HCT116 (cell line): Measurements from ENCODE around the gene TMEM258. TPM values are rescaled to one million over a fixed set of nuclear protein-coding genes. Genes with fewer than 3 reads are reported as not detected.

Experiments used
- ATAC-seq: fragments of 200-7000 bp; cut with Tn5 transposase; 2 replicates; pipeline ENCODE4 v1.9.1; 2020; ENCODE audit warnings: mild to moderate bottlenecking, moderate library complexity
- BruUV-seq: library from RNA; stranded (reverse); fragments of 400-500 nt; replicated peaks from 2 replicates; lab custom pipeline; 2021; lab: Mats Ljungman, UMichigan
- CTCF ChIA-PET: fragments of 300-600 bp; sonication (Branson Sonifier 250); formaldehyde crosslinking; loops from one replicate; lab custom pipeline; 2021; ENCODE audit warnings: antibody characterized with exemption; lab: Charles Lee
- POLR2A ChIA-PET: fragments of 300-600, 350-600 bp; sonication (Branson Sonifier 250); formaldehyde crosslinking; loops from one replicate; lab custom pipeline; 2021; ENCODE audit warnings: antibody characterized with exemption; lab: Charles Lee
- RAD21 ChIA-PET, 2 experiments: fragments of 300-600 bp; sonication (Branson Sonifier 250); formaldehyde crosslinking; loops; one replicate each; lab custom pipeline; 2023; ENCODE audit warnings: low total read pairs in 2 of 2; ENCODE audit not compliant: uncharacterized antibody in 2 of 2, unreplicated experiment in 2 of 2, low non-redundant PET in 1 of 2; lab: Charles Lee
- DNase-seq: peaks from one replicate; pipeline ENCODE4 v3.0.0-alpha.2; 2010; ENCODE audit warnings: low read depth, low spot score
- H2AFZ ChIP-seq: fragments of 200-600 bp; shearing (Covaris generic), sonication (generic); 2 replicates; pipeline ENCODE4 v1.6.1; 2017; ENCODE audit warnings: low read depth, mixed run types, mixed read lengths, antibody characterized with exemption, low read length; ENCODE audit not compliant: poor library complexity, severe bottlenecking
- H3K27ac ChIP-seq: 2 replicates; pipeline ENCODE4 v1.5.1; 2012; ENCODE audit warnings: low read depth, low read length
- H3K27me3 ChIP-seq: fragments of 200-600 bp; sonication (generic); 2 replicates; pipeline ENCODE4 v1.6.1; 2016; ENCODE audit warnings: mixed run types, low read length, mixed read lengths; ENCODE audit not compliant: insufficient read depth
- H3K36me3 ChIP-seq, 2 experiments: fragments of 200-500 bp in 1 of 2; fragments of 200-600 bp in 1 of 2; sonication (Bioruptor generic) in 1 of 2; sonication (generic) in 1 of 2; 2 replicates each; pipeline versions ENCODE4 v1.5.1 to v1.6.1; 2014 to 2016; ENCODE audit warnings: low read length in 2 of 2, inconsistent platforms in 1 of 2, mixed read lengths in 1 of 2, mixed run types in 1 of 2; ENCODE audit not compliant: insufficient read depth in 2 of 2, control insufficient read depth in 1 of 2
- H3K4me1 ChIP-seq, 2 experiments: fragments of 200-600 bp in 1 of 2; sonication (generic) in 1 of 2; 2 replicates each; pipeline versions ENCODE4 v1.5.1 to v1.6.1; 2012 to 2017; ENCODE audit warnings: low read length in 2 of 2, inconsistent platforms in 1 of 2, mild to moderate bottlenecking in 1 of 2, mixed read lengths in 1 of 2, mixed run types in 1 of 2, moderate library complexity in 1 of 2; ENCODE audit not compliant: insufficient read depth in 2 of 2, control insufficient read depth in 1 of 2
- H3K4me2 ChIP-seq: fragments of 200-600 bp; sonication (generic); 2 replicates; pipeline ENCODE4 v1.6.1; 2017; ENCODE audit warnings: mixed run types, low read length, mixed read lengths
- H3K4me3 ChIP-seq, 2 experiments: fragments of 200-600 bp in 1 of 2; sonication (generic) in 1 of 2; replicated peaks in 1 of 2; 2 replicates each; pipeline ENCODE4 v1.5.1; 2011 to 2016; ENCODE audit warnings: low read length in 2 of 2, control low read depth in 1 of 2, low read depth in 1 of 2, mild to moderate bottlenecking in 1 of 2, mixed read lengths in 1 of 2, mixed run types in 1 of 2
- H3K79me2 ChIP-seq: fragments of 200-600 bp; sonication (generic); 2 replicates; pipeline ENCODE4 v1.6.1; 2017; ENCODE audit warnings: mild to moderate bottlenecking, mixed run types, low read length, moderate library complexity, mixed read lengths; ENCODE audit not compliant: insufficient read depth
- H3K9ac ChIP-seq: fragments of 200-600 bp; sonication (generic); 2 replicates; pipeline ENCODE4 v1.6.1; 2016; ENCODE audit warnings: low read length, mixed read lengths
- H3K9me2 ChIP-seq: fragments of 200-600 bp; sonication (generic), shearing (Covaris generic); 2 replicates; pipeline ENCODE4 v1.6.1; 2017; ENCODE audit warnings: mixed run types, mild to moderate bottlenecking, moderate library complexity; ENCODE audit not compliant: insufficient read depth
- H3K9me3 ChIP-seq, 2 experiments: fragments of 200-500 bp in 1 of 2; fragments of 200-600 bp in 1 of 2; sonication (Bioruptor generic) in 1 of 2; sonication (generic) in 1 of 2; 2 replicates each; pipeline ENCODE4 v1.6.1; 2014 to 2017; ENCODE audit warnings: low read length in 2 of 2, mixed read lengths in 2 of 2, inconsistent platforms in 1 of 2, low read depth in 1 of 2, mild to moderate bottlenecking in 1 of 2, mixed run types in 1 of 2, moderate library complexity in 1 of 2; ENCODE audit not compliant: control insufficient read depth in 1 of 2, insufficient read depth in 1 of 2
- H4K20me1 ChIP-seq: fragments of 200-600 bp; sonication (generic), shearing (Covaris generic); 2 replicates; pipeline ENCODE4 v1.6.1; 2017; ENCODE audit warnings: mixed run types, mild to moderate bottlenecking, moderate library complexity; ENCODE audit not compliant: insufficient read depth
- EGR1 ChIP-seq: IDR thresholded peaks from 2 replicates; pipeline ENCODE4 v1.6.1; 2012; ENCODE audit warnings: low read depth
- EZH2 ChIP-seq: fragments of 200-600 bp; sonication (generic); IDR thresholded peaks from 2 replicates; pipeline ENCODE4 v1.6.1; 2017; ENCODE audit warnings: antibody characterized with exemption, mixed run types
- JUND ChIP-seq: IDR thresholded peaks from 2 replicates; pipeline ENCODE4 v1.6.1; 2012
- intact Hi-C: fragments of 100-400 bp; cut with micrococcal nuclease; formaldehyde crosslinking; loops from 2 replicates; pipeline ENCODE4 v1.10.0; 2022
- total RNA-seq: library from RNA; stranded (reverse); gene quantifications from one replicate; pipeline ENCODE4 v1.2.1, GENCODE V29; 2021; ENCODE audit not compliant: unreplicated experiment

Gene TMEM258
- total RNA-seq, 1 experiment from 2014 or later, result 160 TPM

DNA sequence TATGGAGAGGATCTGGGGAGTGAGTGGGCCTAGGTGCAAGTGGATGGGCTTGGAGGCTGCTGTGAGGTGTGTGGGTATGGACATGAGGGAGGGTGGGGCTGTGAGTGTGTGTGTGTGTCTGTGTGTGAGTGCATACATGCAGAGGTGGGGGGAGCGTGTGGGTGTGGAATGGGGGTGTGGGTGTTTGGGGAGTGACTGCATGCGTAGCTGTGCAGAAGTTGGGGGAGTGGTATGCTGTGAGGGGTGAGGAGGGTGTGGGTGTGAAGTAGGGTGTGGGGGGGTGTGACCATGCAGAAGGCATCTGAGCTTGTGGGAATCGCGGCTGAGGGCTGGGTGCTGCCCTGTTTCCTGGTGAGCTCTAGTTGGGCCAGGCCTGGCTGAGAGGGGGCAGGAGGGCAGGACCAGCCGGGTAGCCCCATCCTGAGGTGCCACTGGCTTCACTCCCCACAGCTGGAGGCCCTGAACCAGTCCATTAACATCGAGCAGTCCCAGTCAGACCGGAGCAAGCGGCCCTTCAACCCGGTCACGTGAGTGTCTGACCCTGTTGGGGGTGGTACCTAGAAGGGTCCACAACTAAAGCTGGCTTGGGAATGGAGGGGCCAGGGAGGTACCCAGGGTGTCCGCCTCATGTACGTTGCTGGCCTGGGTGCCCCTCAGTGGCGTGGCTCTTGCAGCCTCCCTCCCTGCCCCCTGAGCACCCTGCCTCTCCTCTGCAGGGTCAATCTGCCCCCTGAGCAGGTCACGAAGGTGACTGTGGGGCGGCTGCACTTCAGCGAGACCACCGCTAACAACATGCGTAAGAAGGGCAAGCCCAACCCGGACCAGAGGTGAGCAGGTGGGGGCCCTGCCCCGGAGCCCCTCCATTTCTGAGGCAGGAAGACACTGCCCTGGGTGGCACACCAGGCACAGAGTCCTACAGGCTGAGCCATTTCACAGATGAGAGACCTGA is 16.5 kb downstream of the TMEM258 start:
- no peak overlapping the region for H2AFZ ChIP-seq
- no peak overlapping the region for H3K4me3 ChIP-seq
- H3K27me3 ChIP-seq, result no peaks in the 10 kb centered on the region
- H3K27ac ChIP-seq, result no peak overlapping the region
- H3K36me3 ChIP-seq, result peaks cover 3 to 7% of the 10 kb centered on the region in 2 experiments; a peak in 1 of 4 replicates
- intact Hi-C loops, result loop anchor here (1.0 kb wide), 2 partner anchors 24 to 29 kb away; partner anchors contain the start of gene MYRF
- peak; percentile 15; the same call in 1 of the 2 replicates for ATAC-seq
- no TSS peak for BruUV-seq
- H4K20me1 ChIP-seq, result no peaks in the 10 kb centered on the region
- H3K9ac ChIP-seq, result no peak overlapping the region
- H3K9me2 ChIP-seq, result no peaks in the 10 kb centered on the region
- DNase-seq, result no peak
- CTCF ChIA-PET, result interaction anchor here (1.3 to 1.4 kb wide), 2 partner anchors 12 to 28 kb away, joined by 5 to 6 read pairs; no protein-coding TSS in a partner anchor
- no peak for TF ChIP-seq EZH2
- TF ChIP-seq JUND, result no peak
- TF ChIP-seq, all 23 proteins: peak for 0
- Histone ChIP-seq H3K4me2 (no peak overlapping the region), H3K4me1 (peaks cover 10 to 12% of the 10 kb centered on the region in 2 experiments), H3K9me3 (no peaks in the 10 kb centered on the region), H3K79me2 (no peaks in the 10 kb centered on the region)
- POLR2A ChIA-PET, result no interaction called here
- RAD21 ChIA-PET, result no interaction called here

DNA sequence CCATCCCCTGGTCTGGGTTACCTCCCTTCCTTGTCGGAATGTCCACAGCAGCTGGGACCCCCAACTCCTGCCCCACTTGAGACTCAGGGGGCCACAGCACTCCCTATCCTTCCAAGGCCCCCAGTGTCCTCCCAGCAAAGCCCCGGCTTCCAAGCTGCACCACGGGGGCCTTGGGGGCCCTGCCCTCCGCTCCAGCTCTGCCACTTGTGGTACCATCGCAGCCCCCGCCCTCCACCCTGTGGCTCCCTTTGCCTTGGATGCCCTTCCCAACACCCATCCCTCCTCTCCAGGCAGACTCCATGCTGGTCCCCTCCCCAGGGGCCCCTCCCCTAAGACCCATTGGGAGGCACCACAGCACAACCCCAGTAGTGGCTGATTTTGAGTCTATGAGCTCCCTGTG is 17.3 kb downstream of the TMEM258 start:
- TF ChIP-seq EGR1, result no peak
- no peaks in the 10 kb centered on the region for H3K9me3 ChIP-seq
- ChIA-PET CTCF (interaction anchor here (1.3 to 1.4 kb wide), 2 partner anchors 13 to 28 kb away, joined by 5 to 6 read pairs; no protein-coding TSS in a partner anchor), RAD21 (no interaction called here), POLR2A (no interaction called here)
- no peaks in the 10 kb centered on the region for H3K27me3 ChIP-seq
- no TSS peak for BruUV-seq
- peaks cover 10 to 12% of the 10 kb centered on the region in 2 experiments for H3K4me1 ChIP-seq
- ATAC-seq (no peak), DNase-seq (no peak)
- H3K4me2 ChIP-seq, result no peak overlapping the region
- peaks cover 0 to 7% of the 10 kb centered on the region in 2 experiments; a peak in 1 of 4 replicates for H3K36me3 ChIP-seq
- no peaks in the 10 kb centered on the region for H3K9me2 ChIP-seq
- H3K27ac ChIP-seq, result no peak overlapping the region
- intact Hi-C loops, result no loop called here
- no peak overlapping the region for H3K9ac ChIP-seq
- H2AFZ ChIP-seq, result no peak overlapping the region
- no peaks in the 10 kb centered on the region for H3K79me2 ChIP-seq
- H3K4me3 ChIP-seq, result no peak overlapping the region
- no peaks in the 10 kb centered on the region for H4K20me1 ChIP-seq
